Stimulated activated naive CD8-positive, alpha-beta T cell treated with anti-CD3 and anti-CD28 coated beads, Interleukin-15, Interleukin-2, amounts not matched to agents 100 U/mL and 50 U/mL, for 24 hours (primary cell): ENCODE measurements around the gene GRAP.
A peak's percentile ranks its signal among the peaks of the same experiment; 100 is the strongest.
"Not testable (repeated sequence)": the region's sequence is repeated elsewhere in the genome, so short reads cannot be mapped to it uniquely, and the experiment has no call there.

Experiments used
- ATAC-seq: fragments of 150-1000 bp; cut with Tn5 transposase; one replicate; pipeline ENCODE4 v1.10.0; 2021
- DNase-seq: peaks from one replicate; pipeline ENCODE4 v3.0.0; 2021

The GRAP gene

GRCh38 chr17:19042369-19042768 is 4.4 kb downstream of the GRAP start:
- not testable (repeated sequence) for DNase-seq, ATAC-seq

GRCh38 chr17:19041871-19042270 is 4.9 kb downstream of the GRAP start:
- ATAC-seq, DNase-seq: not testable (repeated sequence)

GRCh38 chr17:19040350-19040749 is 6.4 kb downstream of the GRAP start:
- DNase-seq, ATAC-seq: not testable (repeated sequence)

- peak; percentile 14 for ATAC-seq
- DNase-seq, result not testable (repeated sequence)
Measured at GRCh38 chr17:19038730-19039129, 8.0 kb downstream of the GRAP start.

DNA sequence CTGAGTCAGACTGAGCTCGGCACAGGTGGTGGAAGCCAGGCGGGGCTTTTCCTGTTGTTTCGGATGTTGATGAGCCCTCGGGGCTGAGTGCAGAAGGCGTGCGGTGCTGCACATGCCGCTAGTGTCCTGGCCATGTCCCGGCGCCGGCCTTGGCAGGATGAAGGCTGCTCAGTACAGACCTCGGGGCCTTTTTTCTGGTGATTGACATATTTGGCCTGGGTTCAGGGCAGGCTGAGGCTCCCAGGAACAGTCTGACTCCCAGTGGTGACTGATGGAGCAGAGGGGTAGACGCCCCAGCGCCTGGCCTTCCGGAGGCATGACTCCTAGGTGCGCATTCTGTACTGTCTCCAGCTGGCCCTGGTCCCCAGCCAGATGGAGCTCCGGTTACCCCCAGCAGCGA is 8.8 kb downstream of the GRAP start:
- peak; percentile 13 for ATAC-seq
- DNase-seq, result not testable (repeated sequence)

- DNase-seq, ATAC-seq: not testable (repeated sequence)
Measured at GRCh38 chr17:19037547-19037946, 9.2 kb downstream of the GRAP start.

- not testable (repeated sequence) for DNase-seq, ATAC-seq
Measured at GRCh38 chr17:19036186-19036585, 10.6 kb downstream of the GRAP start.

GRCh38 chr17:19032377-19032988 is 14.3 kb downstream of the GRAP start:
- DNase-seq, result not testable (repeated sequence)
- peak; percentile 78 for ATAC-seq

GRCh38 chr17:19031729-19032128 is 15.0 kb downstream of the GRAP start:
- peak; percentile 71 for DNase-seq
- ATAC-seq, result peak; percentile 63

DNA sequence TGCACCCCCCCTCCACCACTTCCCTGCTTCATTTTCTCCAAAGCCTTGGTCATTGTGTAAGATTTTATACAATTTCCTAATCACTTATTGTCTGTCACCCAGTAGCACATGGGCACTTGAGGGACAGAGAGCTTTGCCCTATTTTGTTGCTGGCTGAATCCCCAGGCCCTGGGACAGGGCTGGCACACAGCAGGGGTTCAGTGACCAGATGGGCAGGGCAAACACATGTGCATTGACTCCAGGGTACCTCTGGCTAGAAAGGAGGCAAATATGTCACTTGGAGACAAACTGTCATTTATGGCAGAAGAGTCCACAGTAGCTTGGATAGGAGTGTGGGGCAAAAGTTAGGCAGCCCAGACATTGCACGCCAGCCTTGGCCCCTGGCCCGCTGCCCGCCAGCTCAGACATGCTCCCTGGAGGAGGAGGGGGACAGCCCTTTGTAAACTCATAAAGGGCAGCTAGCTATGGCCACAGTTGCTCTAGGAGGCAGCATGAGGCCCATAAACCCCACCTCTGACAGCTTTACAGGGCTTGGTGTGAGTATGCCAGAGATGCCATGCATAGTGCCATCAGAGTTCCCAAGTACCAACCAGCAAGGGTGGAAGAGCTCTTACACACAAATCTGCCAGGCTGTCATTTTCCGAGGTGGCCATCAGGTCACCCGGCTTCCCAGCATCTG is 15.8 kb downstream of the GRAP start:
- DNase-seq, ATAC-seq: not testable (repeated sequence)

GRCh38 chr17:19029740-19030139 is 17.0 kb downstream of the GRAP start:
- not testable (repeated sequence) for ATAC-seq, DNase-seq

DNA sequence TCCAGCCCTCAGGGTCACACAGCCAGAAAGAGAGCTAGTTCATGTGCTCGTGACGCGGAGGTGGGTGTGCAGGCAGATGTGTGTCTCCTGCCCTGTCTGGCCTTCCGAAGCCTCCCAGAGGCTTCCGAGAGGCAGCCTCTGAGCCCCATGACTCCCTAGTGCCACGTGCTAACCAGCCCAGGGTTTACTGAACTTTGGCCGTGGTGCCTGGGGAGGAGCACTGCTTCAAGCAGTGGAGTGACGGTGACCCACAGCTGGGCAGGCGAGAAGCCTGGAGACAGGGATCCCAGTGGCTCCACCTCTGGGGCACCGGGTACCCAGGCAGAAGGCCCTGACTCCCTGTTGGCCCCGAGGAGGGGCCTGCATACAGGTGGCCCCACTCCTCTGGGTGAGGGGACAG is 18.1 kb downstream of the GRAP start:
- ATAC-seq, DNase-seq: not testable (repeated sequence)

DNA sequence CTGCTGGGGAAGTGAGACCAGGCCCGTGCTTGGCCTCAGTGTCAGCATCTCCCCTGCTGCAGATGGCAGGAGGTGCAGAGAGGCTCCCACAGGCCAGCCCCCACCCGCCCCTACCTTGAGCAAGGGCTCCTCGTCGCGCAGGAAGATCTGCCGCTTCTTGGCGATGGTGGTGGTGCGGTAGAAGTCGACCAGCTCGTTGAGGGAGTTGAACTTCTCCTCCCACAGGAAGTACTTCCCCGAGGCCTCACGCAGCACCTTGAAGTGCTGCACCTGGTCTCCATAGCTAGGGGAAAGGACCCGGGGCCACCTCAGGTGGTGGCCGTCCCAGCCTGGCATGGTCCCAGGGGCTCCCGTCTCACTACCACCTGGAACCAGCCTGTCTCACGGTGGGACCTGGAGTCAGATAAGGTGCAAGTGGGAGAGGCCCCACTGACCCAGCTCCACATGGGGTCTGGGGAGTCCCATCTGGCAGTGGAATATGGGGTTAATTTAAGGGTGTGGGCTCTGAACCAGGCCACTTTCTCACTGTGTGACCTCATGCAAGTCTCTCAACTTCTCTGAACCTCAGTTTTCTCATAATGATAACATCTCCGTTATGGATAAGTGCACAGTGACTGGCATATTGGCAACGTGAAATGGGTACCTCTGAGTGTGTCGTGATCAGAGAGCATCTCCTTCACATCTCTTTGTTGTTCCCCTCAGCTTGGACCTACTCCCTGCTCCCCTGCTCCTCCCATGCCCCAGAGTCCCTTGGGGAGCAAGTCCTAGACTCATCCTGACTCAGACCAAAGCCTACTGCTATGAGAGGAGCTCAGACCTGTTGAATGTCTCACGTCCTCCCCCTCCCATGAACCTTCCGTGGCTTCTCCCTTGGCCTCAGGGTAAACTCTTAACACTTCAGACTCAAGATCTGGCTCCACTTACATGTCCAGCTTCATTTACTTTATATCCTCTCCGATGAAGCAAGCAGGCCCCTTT is 22.4 kb downstream of the GRAP start:
- ATAC-seq (peak; percentile 40), DNase-seq (no peak)

DNA sequence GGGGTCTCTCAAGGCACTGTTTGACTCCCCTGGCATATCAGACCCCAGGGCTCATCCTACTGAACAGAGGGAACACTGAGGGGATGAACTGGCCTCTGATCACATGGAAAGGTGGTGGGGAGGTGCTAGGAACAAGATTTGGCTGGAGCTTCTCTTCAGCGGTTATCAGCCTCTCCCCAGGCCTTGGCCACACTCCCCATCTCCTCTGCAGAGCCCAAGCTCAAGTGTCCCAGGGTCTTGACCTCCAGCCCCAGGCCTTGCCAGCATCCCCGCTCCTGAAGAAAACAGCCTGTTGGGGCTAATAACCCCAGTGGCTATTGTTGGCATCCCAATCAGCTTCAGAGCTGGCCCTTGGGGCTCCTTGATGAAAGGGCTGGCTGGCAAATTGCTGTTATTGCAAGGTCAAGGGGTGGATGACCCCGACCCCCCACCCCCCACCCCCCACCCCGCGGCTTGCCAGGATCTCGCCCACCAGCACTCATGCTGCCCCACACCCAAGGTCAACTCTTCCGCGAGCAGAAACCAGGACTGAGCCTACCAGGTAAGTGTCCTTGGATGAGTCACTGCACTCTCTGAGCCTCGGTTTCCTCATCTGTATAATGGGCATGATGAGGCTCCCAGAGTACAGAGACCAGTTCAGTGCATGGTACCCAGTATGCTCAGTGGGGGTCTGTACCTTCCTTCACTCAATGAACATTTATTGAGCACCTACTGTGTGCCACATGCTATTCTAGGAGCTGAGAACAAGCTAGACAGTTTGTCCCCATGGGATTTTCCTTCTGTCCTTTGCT is 23.4 kb downstream of the GRAP start:
- DNase-seq, result no peak
- no peak for ATAC-seq

- ATAC-seq (no peak), DNase-seq (no peak)
Measured at GRCh38 chr17:19022747-19023146, 24.0 kb downstream of the GRAP start.

GRCh38 chr17:19022128-19022527 is 24.6 kb downstream of the GRAP start:
- DNase-seq, result no peak
- ATAC-seq, result no peak

- DNase-seq (peak; percentile 68), ATAC-seq (no peak)
Measured at GRCh38 chr17:19021622-19022083, 25.1 kb downstream of the GRAP start.

DNA sequence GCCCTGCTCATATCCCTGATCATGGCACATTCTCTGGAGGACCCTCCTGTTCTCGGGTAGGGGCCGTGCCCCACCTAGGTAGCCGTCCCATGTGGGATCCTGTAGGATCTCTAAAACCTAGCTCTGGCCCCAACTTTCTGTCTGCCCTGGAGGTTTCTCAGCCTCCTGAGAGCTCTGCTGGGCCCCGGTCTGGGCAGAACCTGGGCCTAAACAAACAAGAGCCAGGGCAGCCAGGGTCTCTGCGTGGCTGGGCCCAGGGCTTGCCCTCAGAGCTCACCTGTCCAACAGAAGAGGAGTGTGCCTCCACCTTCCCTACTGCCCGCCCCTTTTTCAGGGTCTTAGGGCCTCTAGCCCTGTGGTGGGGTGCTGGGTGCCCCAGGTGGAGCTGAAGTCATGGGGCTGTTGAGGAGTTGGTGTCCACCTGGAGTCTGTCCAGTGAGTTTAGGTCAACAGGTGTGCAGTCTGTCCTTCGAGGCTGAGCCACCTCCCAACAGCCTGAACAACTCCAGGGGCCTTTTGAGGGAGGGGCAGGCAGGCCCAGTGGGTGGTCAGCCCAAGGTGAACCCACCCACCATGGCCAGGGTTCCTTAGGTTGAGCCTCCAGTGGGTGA is 25.6 kb downstream of the GRAP start:
- ATAC-seq, result not testable (repeated sequence)

GRCh38 chr17:19020016-19020415 is 26.7 kb downstream of the GRAP start:
- DNase-seq, result no peak
- ATAC-seq, result no peak

More for the DNA sequence above, 25.6 kb downstream of the GRAP start:
- not testable (repeated sequence) for DNase-seq

DNA sequence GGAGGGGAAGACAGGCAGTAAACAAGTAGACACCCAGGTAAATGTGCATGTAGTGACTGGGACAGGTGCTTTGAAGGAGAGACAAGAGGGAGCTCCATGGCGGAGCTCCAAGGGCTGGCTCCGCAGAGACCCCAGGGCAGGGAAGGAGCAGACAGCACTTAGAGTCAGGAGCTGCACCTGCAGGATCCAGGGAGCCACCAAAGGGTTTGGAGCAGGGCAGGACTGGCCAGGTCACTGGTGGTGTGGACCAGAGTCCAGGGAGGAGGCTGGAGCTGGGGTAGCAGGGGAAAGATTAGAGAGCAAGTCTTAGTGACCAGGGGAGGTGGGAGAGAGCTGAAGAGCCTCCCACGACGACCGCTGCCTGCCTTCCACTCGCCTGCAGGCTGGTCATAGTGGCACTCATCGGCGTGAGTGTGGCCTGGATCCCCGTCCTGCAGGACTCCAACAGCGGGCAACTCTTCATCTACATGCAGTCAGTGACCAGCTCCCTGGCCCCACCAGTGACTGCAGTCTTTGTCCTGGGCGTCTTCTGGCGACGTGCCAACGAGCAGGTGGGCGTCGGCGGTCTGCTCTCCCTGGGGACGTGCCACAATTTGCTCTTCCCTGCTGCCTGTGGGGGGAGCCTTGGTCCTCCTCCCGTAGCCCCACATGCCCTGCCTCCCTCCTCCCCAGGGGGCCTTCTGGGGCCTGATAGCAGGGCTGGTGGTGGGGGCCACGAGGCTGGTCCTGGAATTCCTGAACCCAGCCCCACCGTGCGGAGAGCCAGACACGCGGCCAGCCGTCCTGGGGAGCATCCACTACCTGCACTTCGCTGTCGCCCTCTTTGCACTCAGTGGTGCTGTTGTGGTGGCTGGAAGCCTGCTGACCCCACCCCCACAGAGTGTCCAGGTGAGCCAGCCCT is 27.5 kb downstream of the GRAP start:
- DNase-seq (no peak), ATAC-seq (no peak)
